GOT3 (cell line): ENCODE results near the gene SLC25A44.

Experiments
- DNase-seq: peaks from one replicate; lab custom pipeline; 2025; ENCODE audit warnings: mixed read lengths; lab: John Stamatoyannopoulos, UW

SLC25A44 gene

DNA sequence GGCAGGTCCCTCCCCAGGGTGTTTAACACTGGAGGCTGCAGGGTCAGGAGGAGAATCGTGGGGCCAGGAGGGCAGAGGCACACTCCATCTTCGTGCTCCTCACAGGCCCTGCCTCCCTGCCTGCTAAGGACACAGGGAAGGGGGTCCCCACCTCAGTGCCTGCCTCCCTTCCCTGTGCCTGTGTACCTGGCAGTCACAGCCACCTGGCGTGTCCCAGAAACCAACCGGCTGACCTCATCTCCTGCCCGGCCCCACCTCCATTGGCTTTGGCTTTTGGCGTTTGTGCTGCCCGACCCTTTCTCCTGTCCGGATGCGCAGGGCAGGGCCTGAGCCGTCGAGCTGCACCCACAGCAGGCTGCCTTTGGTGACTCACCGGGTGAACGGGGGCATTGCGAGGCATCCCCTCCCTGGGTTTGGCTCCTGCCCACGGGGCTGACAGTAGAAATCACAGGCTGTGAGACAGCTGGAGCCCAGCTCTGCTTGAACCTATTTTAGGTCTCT is 47.5 kb downstream of the SLC25A44 start:
- no peak for DNase-seq

DNA sequence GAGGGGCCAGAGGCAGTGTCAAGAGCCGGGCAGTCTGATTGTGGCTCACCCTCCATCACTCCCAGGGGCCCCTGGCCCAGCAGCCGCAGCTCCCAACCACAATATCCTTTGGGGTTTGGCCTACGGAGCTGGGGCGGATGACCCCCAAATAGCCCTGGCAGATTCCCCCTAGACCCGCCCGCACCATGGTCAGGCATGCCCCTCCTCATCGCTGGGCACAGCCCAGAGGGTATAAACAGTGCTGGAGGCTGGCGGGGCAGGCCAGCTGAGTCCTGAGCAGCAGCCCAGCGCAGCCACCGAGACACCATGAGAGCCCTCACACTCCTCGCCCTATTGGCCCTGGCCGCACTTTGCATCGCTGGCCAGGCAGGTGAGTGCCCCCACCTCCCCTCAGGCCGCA is 48.0 kb downstream of the SLC25A44 start, which contains the start of gene BGLAP:
Gene BGLAP, plus strand, starts transcription at position 259 of the 400 bp plus-strand sequence. Its CDS starts 48 bp downstream, at position 307.
- no peak for DNase-seq

DNA sequence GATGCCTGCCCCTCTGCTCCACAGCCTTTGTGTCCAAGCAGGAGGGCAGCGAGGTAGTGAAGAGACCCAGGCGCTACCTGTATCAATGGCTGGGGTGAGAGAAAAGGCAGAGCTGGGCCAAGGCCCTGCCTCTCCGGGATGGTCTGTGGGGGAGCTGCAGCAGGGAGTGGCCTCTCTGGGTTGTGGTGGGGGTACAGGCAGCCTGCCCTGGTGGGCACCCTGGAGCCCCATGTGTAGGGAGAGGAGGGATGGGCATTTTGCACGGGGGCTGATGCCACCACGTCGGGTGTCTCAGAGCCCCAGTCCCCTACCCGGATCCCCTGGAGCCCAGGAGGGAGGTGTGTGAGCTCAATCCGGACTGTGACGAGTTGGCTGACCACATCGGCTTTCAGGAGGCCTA is 48.8 kb downstream of the SLC25A44 start:
- no peak for DNase-seq

DNA sequence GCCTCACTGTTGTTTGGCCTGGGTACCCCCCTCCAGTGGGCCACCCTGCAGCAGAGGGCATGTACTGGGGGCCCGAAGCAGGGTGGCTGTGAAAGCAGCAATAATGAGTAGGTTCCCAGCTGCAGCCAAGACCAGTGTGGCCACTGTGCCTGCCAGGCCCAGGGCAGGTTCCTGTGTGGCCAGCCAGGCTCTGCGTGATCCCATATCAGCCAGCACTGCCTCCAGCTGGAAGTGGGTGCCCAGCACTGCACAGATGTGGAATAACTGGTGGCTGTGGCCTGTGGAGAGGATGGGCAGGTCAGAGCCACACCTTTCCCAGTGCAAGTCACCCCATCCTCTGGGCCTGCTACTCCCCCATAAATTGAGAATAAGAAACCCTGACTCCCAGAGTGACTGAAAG is 50.2 kb downstream of the SLC25A44 start:
- DNase-seq: no peak

DNA sequence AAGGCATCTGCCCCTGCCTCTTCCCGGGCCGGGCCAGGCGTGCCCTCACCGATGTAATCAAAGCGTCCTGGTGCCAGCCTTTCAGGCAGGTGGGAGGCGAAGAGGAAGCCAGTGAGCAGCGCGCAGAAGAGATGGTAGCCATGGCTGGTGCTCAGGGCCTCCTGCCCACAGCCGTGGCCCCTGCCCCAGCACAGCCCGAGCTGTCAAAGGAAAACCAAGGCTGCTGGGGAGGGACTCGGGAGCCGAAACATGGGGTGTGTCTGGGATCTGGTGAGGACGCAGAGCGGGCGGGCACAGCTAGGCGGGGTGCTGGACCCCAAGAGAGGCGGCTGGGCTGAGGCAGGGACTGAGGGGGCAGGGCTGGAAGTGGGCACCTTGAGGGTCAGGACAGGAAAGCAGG is 50.8 kb downstream of the SLC25A44 start:
- DNase-seq: no peak

DNA sequence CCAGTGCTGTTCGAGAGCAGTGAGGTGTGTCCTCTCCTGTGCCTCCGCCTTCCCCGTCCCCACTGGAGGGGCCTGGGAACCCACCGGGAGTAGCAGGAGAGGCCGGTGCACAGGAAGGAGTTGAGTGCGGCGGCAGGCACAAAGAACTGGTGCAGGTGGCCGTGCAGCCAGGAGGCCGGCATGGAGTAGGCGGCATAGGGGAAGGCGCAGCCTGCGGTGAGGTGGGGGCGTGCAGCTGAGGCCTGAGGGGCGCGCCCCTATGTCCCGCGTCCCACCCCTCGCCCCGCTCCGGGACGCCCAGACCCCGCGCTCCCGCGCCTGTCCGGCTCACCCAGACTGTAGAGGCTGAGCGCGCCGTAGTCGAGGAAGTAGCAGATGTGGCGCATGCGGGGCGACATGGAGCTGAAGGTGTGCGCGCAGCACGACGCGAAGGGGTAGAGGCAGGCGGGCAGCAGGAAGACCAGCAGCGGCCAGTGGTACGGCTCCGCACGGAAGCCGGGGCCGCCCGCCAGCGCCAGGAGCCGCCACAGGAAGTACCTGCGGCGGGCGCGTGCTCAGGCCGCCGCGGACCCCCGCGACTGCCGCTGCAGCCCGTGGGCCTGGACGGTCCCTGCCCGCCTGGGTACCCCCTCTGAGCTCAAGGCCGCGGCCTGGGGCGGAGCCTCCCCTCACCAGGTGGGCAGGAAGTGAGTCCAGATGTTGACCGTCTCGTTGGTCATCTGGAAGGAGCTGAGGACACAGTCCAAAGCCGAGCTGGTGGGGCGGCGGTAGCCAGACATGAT is 51.7 kb downstream of the SLC25A44 start:
- DNase-seq: no peak

DNA sequence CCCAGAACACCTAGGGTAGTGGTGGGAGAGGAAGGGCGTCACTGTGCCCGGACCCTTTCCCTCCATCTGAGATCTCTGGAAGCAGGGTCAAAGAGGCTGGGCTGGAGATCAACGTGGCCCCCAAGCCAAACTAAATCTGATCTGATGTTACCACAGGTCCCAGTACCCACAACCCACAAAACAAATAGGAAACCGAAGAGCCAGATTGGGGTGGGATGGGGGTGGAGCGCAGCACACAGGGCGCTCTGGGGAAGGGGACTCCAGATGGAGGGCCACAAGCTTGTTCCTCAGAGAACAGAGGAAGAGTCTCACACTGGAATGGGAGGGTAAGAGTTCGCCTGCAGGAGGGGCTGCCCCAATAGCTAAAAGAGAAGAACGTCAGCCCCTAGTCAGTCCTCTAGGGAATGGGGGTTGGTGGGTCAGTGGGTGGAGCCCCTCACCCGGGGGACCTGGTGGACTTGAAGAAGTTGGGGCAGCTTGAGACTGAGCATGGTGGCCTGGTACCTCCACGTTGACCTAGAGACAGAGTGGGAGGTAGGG is 52.4 kb downstream of the SLC25A44 start:
- DNase-seq: no peak

DNA sequence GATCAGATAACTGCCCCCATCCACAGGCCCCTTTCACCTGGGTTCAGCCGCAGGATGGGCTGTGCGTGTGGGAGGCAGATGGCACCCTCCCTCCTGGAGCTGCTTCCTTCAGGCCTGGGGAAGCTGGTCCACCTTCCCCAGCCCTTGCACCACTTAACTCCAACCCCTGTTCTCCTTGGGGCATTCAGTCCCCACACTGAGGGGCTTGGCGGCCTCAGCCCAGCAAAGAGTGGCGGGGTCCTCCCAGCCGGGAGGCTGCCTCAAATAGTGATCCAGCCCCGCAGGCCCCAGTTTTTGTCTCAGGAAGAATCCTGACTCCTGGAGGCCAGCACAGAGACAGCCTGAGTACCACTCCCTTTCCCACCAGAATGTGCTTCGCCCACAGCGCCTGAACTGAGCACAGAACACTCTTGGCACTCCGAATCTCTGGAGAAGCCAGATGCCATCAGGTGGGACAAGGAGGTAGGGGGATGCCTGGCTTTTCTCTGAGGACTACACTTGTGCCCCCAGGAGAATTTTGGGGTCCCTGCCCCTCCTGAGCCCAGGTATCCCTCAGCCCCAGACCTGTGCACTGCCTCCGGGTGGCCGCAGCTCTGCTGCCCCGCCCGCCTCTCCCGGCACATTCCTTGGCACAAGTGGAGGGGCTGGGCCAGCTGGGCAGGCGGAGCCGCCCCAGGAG is 53.0 kb downstream of the SLC25A44 start:
- DNase-seq: no peak

DNA sequence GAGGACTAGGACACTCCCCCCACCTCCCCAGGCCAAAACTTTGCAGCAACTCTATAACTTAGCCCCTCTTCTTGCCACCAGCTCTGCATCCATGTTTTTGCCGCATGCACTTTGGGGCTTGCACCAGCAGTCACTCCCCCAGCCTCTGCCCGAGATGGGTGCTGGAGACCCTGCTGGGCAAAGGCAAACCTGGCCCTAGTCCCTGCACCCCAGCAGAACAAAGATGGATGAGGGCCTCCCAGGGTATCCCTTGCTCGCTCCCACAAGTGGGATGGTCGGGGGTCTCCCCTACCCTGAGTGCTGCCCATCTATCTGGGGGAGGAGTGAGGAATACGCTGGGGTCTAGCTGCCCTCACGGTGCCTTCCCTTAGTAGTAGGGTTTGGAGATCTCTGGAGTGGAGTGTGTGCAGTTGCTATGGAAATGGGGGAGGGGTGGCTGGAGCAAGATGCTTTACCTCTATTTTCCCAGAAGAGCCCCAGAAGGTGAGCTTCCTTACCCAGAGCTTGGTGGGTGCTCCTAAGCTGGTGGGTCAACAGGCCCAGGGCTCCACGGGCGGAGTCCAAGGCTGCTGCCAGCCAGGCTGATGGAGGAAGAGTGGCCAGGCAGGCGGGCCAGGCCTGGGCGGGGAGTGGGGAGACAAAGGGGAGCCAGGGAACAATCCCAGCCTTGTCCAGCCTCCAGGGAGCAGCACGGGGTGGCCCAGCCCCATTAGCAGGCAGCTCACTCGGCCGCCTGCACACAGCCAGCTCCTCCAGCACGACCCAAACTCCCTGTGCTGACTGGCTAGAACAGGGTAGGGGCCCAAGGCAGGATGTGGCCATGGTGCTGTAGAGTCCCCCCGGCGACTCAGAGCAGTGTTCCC is 53.8 kb downstream of the SLC25A44 start, which contains the start of gene PAQR6:
Gene PAQR6, minus strand, starts transcription at position 597 of the 863 bp plus-strand sequence. CDS start 1,325 bp downstream, outside the sequence.
- no peak for DNase-seq

DNA sequence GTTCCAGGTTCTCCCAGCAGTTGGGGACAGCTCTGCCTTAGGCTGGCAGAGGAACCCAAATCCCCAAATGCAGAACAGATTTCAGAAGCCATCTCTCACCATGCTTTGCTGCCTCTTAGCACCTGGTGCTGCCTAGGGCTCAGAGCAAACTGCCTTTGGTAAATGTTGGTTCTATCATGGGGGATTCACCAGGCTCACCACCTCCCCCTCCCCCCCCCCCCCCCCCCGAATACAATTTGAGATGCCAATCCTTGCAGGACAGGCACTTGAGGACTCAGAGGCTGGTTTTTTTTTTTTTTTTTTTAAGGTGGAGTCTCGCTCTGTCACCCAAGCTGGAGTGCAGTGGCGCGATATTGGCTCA is 54.4 kb downstream of the SLC25A44 start:
- DNase-seq: no peak

DNA sequence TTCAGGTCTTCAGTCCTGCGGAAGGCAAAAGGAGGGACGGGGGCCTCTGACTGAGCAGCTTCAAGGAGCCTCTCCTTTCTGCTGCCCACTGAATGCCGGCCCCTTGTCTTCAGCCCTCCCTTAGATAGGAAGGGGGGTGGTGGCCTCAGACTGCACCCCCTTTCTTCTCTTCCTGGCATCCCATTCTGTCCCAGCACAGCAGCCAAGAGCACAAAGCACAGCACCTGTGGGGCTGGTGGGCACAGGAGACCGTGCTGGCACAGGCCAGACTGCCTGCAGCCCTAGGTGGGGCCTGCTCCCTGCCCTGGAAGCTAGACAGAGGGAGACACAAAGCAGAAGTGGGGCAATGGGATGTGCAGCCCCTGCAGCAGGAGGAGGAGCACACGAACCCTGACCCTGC is 55.7 kb downstream of the SLC25A44 start:
- DNase-seq: no peak

DNA sequence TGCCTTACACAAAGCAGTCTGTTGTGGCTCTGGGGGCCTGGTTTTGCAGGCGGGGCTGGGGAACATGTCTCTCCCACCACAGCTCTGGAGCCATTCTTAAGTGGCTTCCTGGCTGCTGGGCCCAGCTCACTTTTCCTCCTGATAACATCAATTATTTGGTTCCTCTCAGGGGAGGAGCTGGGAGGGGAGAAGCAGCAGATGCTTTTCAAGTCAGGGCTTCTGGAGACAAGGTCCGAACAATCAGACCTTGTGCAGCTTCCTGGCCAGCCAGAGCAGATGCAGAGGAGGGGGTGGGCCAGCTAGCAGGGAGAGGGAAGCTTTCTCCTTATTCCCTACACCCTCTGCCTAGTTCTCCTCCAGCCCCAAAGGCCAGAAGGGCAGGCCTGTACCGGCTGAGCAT is 57.6 kb downstream of the SLC25A44 start:
- no peak for DNase-seq

DNA sequence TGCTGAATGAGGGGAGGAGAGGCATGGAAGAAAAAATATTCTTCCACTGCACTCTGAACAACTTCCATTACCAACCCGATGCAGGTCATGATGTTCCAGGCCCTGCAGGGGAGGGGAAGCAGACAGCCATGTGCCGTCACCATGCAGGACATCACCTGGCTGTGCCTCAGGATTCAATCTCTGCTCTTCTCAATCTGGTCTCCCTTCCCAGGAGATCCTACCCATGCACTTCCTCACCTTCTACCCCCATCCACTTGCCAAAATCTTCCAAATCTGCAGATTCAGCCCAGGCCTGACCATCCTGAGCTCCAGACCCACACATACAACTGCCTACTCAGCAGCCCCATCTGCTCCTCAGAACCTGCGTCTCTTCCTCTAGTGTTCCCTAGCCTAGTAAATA is 59.7 kb downstream of the SLC25A44 start:
- no peak for DNase-seq

DNA sequence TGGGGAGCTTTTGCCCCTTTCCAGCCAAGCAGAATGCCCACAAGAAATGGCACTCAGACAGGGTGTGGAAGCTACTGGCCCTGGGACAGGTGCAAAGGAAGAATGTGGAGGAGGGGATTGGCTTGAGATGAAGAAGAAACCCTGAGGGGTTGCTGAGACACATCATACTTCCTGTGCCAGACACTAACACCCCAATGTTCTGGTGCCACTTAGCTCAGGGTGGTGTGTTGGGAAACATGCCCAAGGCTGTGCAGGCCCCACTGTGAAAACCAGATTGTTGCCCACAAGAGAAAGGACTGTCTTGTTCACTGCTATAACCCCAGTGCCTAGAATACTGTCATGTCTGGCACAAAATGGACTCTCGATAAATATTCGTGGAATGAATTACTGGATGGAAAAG is 63.8 kb downstream of the SLC25A44 start:
- DNase-seq: no peak

DNA sequence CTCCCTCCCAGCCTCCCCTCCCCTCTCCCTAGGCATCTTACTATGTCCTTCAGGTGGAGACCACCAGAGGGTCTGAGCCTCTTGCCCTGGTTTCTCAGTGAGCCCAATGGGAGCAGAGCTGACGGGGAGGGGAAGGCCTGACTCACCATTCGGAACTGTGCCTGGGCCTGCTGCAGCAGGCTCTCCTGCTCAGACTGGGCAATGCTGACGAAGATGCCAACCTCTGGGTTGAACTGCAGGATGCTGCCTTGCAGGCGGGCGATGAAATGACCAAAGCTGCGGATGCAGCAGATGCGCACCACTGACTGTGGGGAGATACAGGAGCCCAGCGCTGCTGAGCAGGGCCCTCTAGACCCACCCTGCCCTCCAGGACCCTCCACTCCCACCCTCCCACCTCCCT is 65.0 kb downstream of the SLC25A44 start:
- no peak for DNase-seq

DNA sequence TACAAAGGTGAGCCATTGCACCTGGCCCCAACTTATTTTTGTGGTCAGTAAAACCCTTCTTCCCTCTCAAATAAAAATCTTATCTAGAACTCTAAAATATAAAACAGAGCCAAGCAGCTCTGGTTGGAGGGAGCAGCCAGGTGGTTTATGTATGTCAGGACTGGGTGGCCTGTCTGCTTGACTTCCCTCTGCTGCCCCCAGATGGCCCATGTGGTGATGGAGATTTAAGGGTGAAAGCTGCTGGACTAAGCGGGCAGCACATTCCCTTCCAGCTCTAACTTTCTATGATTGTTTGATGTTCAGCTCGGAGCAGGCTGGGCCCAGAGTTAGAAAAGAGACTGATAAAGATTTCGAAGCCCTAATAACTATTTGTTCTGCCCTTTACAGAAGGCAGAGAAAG is 65.9 kb downstream of the SLC25A44 start:
- DNase-seq: no peak

DNA sequence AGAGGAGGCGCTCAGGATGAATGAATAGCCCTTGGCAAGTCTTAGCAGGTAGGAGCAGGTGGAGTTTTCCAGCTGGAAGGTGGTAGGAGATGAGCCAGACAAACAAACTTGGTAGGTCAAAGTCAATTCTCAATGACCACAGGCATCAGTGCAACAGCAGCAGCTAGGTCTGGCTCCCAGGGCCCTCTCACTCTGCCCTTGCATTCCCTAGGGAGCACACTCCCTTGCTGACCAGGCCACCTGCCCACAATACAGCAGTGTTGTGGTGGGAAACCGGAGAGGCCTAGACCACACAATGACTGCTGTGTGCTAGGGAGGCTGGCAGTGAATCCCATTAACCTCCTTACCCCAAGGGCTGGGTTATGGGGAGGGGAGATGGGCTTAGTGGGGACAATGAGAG is 67.0 kb downstream of the SLC25A44 start:
- no peak for DNase-seq
